ENCODE results near the gene NR2E1. TPM values are rescaled to one million over a fixed set of nuclear protein-coding genes. Genes with fewer than 3 reads are reported as not detected.
A peak's percentile ranks its signal among the peaks of the same experiment; 100 is the strongest.

NR2E1 gene
- total and polyA plus RNA-seq, 9 donors = 0.02 TPM; not detected in 8

GRCh38 chr6:108118359-108118724 is 47.5 kb upstream of the NR2E1 start:
- no peak for TF ChIP-seq EP300 (IDR thresholded peaks at IDR 0.05)
- TF ChIP-seq POLR2A (IDR thresholded peaks at IDR 0.05) = no peak
- TF ChIP-seq CTCF (IDR thresholded peaks at IDR 0.05) = no peak
- no peaks in the 10 kb centered on the region for H3K9me3 ChIP-seq
- WGBS, 3 donors = 1 to 2% (median 1%) methylated on average over 41 to 45 of the region's 45 CpGs

GRCh38 chr6:108118810-108119768 is 46.7 kb upstream of the NR2E1 start:
- TF ChIP-seq POLR2A (IDR thresholded peaks at IDR 0.05) (no peak), EP300 (IDR thresholded peaks at IDR 0.05) (no peak), CTCF (IDR thresholded peaks at IDR 0.05) (no peak)
- Histone ChIP-seq H3K27ac (no peak overlapping the region), H3K4me3 (peak overlapping the region; percentile 9), H3K27me3 (no peaks in the 10 kb centered on the region), H3K4me1 (ENCODE audit: insufficient read depth) (peaks cover 15% of the 10 kb centered on the region), H3K36me3 (no peaks in the 10 kb centered on the region), H3K9me3 (no peaks in the 10 kb centered on the region)
- WGBS, 3 donors = 3 to 5% (median 5%) methylated on average over 60 to 67 of the region's 67 CpGs
- no peak for DNase-seq
- intact Hi-C loops (cut with DNase I) = loop anchor here in 2 of 4 donors (5.0 to 10.0 kb wide), 3 partner anchors 146 to 408 kb away; partner anchors contain the start of gene SNX3 (in 1 of the 2)

More at GRCh38 chr6:108118359-108118724, 47.5 kb upstream of the NR2E1 start:
- no peaks in the 10 kb centered on the region for H3K27me3 ChIP-seq
- DNase-seq = no peak
- H3K4me3 ChIP-seq = peak overlapping the region; percentile 47
- intact Hi-C loops (cut with DNase I) = loop anchor here in 2 of 4 donors (5.0 to 10.0 kb wide), 3 partner anchors 146 to 409 kb away; partner anchors contain the start of gene SNX3 (in 1 of the 2)
- peaks cover 18% of the 10 kb centered on the region for H3K4me1 ChIP-seq (ENCODE audit: insufficient read depth)
- no peaks in the 10 kb centered on the region for H3K36me3 ChIP-seq
- H3K27ac ChIP-seq = no peak overlapping the region

- 52 to 65% (median 61%) methylated on average over 24 of the region's 24 CpGs for WGBS, 3 donors
- Histone ChIP-seq H3K27ac (no peak overlapping the region), H3K4me3 (no peak overlapping the region), H3K27me3 (no peaks in the 10 kb centered on the region), H3K4me1 (ENCODE audit: insufficient read depth) (peaks cover 15% of the 10 kb centered on the region), H3K9me3 (no peaks in the 10 kb centered on the region), H3K36me3 (no peaks in the 10 kb centered on the region)
- intact Hi-C loops (cut with DNase I) = loop anchor here in 2 of 4 donors (5.0 to 10.0 kb wide), 3 partner anchors 145 to 408 kb away; partner anchors contain the start of gene SNX3 (in 1 of the 2)
- no peak for DNase-seq
- TF ChIP-seq POLR2A (IDR thresholded peaks at IDR 0.05) (no peak), EP300 (IDR thresholded peaks at IDR 0.05) (no peak), CTCF (IDR thresholded peaks at IDR 0.05) (no peak)
Measured at GRCh38 chr6:108119769-108120141, 46.1 kb upstream of the NR2E1 start.

GRCh38 chr6:108120311-108120710 is 45.5 kb upstream of the NR2E1 start:
- intact Hi-C loops (cut with DNase I) = no loop called here
- H3K4me1 ChIP-seq (ENCODE audit: insufficient read depth) = peaks cover 11% of the 10 kb centered on the region
- H3K36me3 ChIP-seq = no peaks in the 10 kb centered on the region
- H3K27me3 ChIP-seq = no peaks in the 10 kb centered on the region
- 94 to 96% (median 94%) methylated on average over 12 of the region's 12 CpGs for WGBS, 3 donors
- no peak for DNase-seq
- no peak overlapping the region for H3K27ac ChIP-seq
- H3K9me3 ChIP-seq = no peaks in the 10 kb centered on the region
- TF ChIP-seq POLR2A (IDR thresholded peaks at IDR 0.05) (no peak), EP300 (IDR thresholded peaks at IDR 0.05) (no peak), CTCF (IDR thresholded peaks at IDR 0.05) (no peak)
- no peak overlapping the region for H3K4me3 ChIP-seq
